K562 (cell line): Measurements from ENCODE around the gene AKAP3. TPM values are rescaled to one million over a fixed set of nuclear protein-coding genes. Genes with fewer than 3 reads are reported as not detected.

ENCODE experiments used
- ATAC-seq: fragments of 200-7000 bp; cut with Tn5 transposase; 3 replicates; pipeline ENCODE4 v1.9.1; 2020; ENCODE audit warnings: moderate library complexity
- BruUV-seq: library from RNA; stranded (reverse); fragments of 400-500 nt; replicated peaks from 2 replicates; lab custom pipeline; 2021; lab: Mats Ljungman, UMichigan
- CTCF ChIA-PET: fragments of 300-600 bp; formaldehyde crosslinking; extraction: SDS; loops from one replicate; lab custom pipeline; 2021; ENCODE audit warnings: low intra/inter-chr PET ratio; lab: Yijun Ruan, JAX
- POLR2A ChIA-PET: fragments of 300-600, 350-650 bp; sonication (Branson Sonifier 250); formaldehyde crosslinking; extraction: SDS; loops from one replicate; lab custom pipeline; 2021; ENCODE audit warnings: antibody characterized with exemption, inconsistent platforms; lab: Yijun Ruan, JAX
- DNase-seq, 4 experiments: peaks; one replicate each; pipeline versions ENCODE4 v3.0.0 to v3.0.0-alpha.2; 2011 to 2018; ENCODE audit warnings: low spot score in 3 of 4, mixed read lengths in 3 of 4; ENCODE audit errors: extremely low read depth in 1 of 4
- FAIRE-seq: peaks from 2 replicates; lab custom pipeline; 2011; peaks lifted over from hg19 to GRCh38; lab: Jason Lieb, UNC
- H2AFZ ChIP-seq: 2 replicates; pipeline ENCODE4 v1.6.0; 2011; ENCODE audit warnings: low read depth, low read length, control low read depth, inconsistent platforms
- H3K27ac ChIP-seq: fragments of 200-600 bp; 3 replicates; pipeline ENCODE4 v1.8.0; 2011; ENCODE audit warnings: low read depth, mild to moderate bottlenecking, control low read depth, inconsistent platforms, low read length, moderate library complexity, mixed read lengths; ENCODE audit errors: extremely low read depth
- H3K27me3 ChIP-seq, 2 experiments: fragments of 300-600 bp in 1 of 2; 2 replicates in 1 of 2; 3 replicates in 1 of 2; pipeline versions ENCODE4 v1.6.0 to v1.8.0; 2011; ENCODE audit warnings: inconsistent platforms in 2 of 2, low read length in 2 of 2, mild to moderate bottlenecking in 1 of 2, mixed read lengths in 1 of 2, moderate library complexity in 1 of 2; ENCODE audit not compliant: control insufficient read depth in 2 of 2, insufficient read depth in 2 of 2
- H3K36me3 ChIP-seq: fragments of 300-600 bp; 3 replicates; pipeline ENCODE4 v1.8.0; 2011; ENCODE audit warnings: mild to moderate bottlenecking, low read length, inconsistent platforms; ENCODE audit not compliant: control insufficient read depth, insufficient read depth
- H3K4me1 ChIP-seq, 2 experiments: fragments of 200-600 bp in 1 of 2; replicated peaks in 1 of 2; 2 replicates in 1 of 2; 3 replicates in 1 of 2; pipeline versions ENCODE4 v1.5.1 to v1.8.0; 2011; ENCODE audit warnings: inconsistent platforms in 2 of 2, low read length in 2 of 2, mild to moderate bottlenecking in 1 of 2, mixed read lengths in 1 of 2, moderate library complexity in 1 of 2; ENCODE audit not compliant: control insufficient read depth in 2 of 2, insufficient read depth in 2 of 2
- H3K4me2 ChIP-seq: 2 replicates; pipeline ENCODE4 v1.6.1; 2011; ENCODE audit warnings: low read length, control low read depth, inconsistent platforms, mixed read lengths; ENCODE audit not compliant: insufficient read depth
- H3K4me3 ChIP-seq: fragments of 200-600 bp; sonication (generic), shearing (Covaris generic); 2 replicates; pipeline ENCODE4 v1.5.1; 2016; ENCODE audit warnings: control low read depth, inconsistent platforms
- H3K79me2 ChIP-seq: fragments of 200-600 bp; 3 replicates; pipeline ENCODE4 v1.8.0; 2011; ENCODE audit warnings: low read length, inconsistent platforms; ENCODE audit not compliant: control insufficient read depth, insufficient read depth
- H3K9ac ChIP-seq, 2 experiments: 2 replicates each; pipeline versions ENCODE4 v1.6.0 to v1.6.1; 2011; ENCODE audit warnings: low read depth in 2 of 2, low read length in 2 of 2, control low read depth in 1 of 2, inconsistent platforms in 1 of 2, mild to moderate bottlenecking in 1 of 2, mixed read lengths in 1 of 2; ENCODE audit not compliant: insufficient read depth in 1 of 2
- H3K9me1 ChIP-seq: one replicate; pipeline ENCODE4 v1.6.0; 2011; ENCODE audit warnings: inconsistent platforms, mild to moderate bottlenecking, low read length, moderate library complexity; ENCODE audit not compliant: control insufficient read depth, insufficient read depth
- H3K9me3 ChIP-seq: replicated peaks from 2 replicates; pipeline ENCODE4 v1.5.1; 2011; ENCODE audit warnings: low read depth, low read length, inconsistent platforms; ENCODE audit not compliant: control insufficient read depth, insufficient read depth
- H4K20me1 ChIP-seq: replicated peaks from 2 replicates; pipeline ENCODE4 v1.6.1; 2011; ENCODE audit warnings: low read length, inconsistent platforms, mixed read lengths; ENCODE audit not compliant: control insufficient read depth, insufficient read depth
- POLR2G ChIP-seq: fragments of 200-400 bp; formaldehyde crosslinking; IDR thresholded peaks from 2 replicates; pipeline ENCODE4 v1.6.1; 2017; ENCODE audit warnings: low read depth, mild to moderate bottlenecking, antibody characterized with exemption, low read length, moderate library complexity
- U2AF1 ChIP-seq: fragments of 200-400 bp; formaldehyde crosslinking; optimal IDR thresholded peaks from 2 replicates; pipeline ENCODE3; 2017; ENCODE audit warnings: mild to moderate bottlenecking, low read depth, low read length, moderate library complexity
- ZBTB1 ChIP-seq: sonication (generic); formaldehyde crosslinking; IDR thresholded peaks from 2 replicates; pipeline ENCODE4 v1.8.1; 2023; ENCODE audit warnings: missing genetic modification reagents, low read depth, mild to moderate bottlenecking, borderline replicate concordance
- ZNF124 ChIP-seq: sonication (generic); formaldehyde crosslinking; IDR thresholded peaks from 2 replicates; pipeline ENCODE4 v1.8.1; 2022; ENCODE audit warnings: missing genetic modification reagents
- ZNF197 ChIP-seq: fragments of 200-800 bp; sonication (Bioruptor generic); IDR thresholded peaks from 2 replicates; pipeline ENCODE4 v1.6.1; 2016; ENCODE audit warnings: low read depth, missing genetic modification characterization, missing compliant biosample characterization
- ZNF696 ChIP-seq: fragments of 250-450 bp; sonication (Bioruptor Pico); conservative IDR thresholded peaks from 2 replicates; pipeline ENCODE4 v1.4.0; 2020; ENCODE audit warnings: mild to moderate bottlenecking, moderate library complexity
- WGBS: fragments of 100-300 bp; shearing (Covaris generic); methylation state at CpG from one replicate; pipeline ENCODE4 v1.1.6; 2016; ENCODE audit warnings: low coverage, mixed read lengths; ENCODE audit not compliant: insufficient coverage; ENCODE audit errors: missing lambda C conversion rate; 5-methylcytosine and 5-hydroxymethylcytosine counted together
- in situ Hi-C: fragments of 300-500 bp; cut with MboI; formaldehyde crosslinking; loops from 4 replicates; pipeline ENCODE4 v1.15.0; 2018; ENCODE audit warnings: inconsistent platforms, mixed read lengths
- intact Hi-C: fragments of 100-400 bp; cut with micrococcal nuclease; formaldehyde crosslinking; loops from 2 replicates; pipeline ENCODE4 v1.14.2; 2022
- polyA plus RNA-seq, 8 experiments: library from polyadenylated mRNA; depleted of rRNA in 4 of 8; stranded (reverse) in 5 of 8; unstranded in 3 of 8; fragments of >200 nt; fragmentation: Nextera tagmentation in 2 of 8; fragmentation: Illumina TruSeq in 1 of 8; extraction: Ambion mirVana in 2 of 8; extraction: Trizol in 1 of 8; gene quantifications; 2 replicates each; pipeline versions ENCODE4 v1.2.1 to v1.2.3, GENCODE V29; 2011 to 2014; ENCODE audit warnings: inconsistent platforms in 1 of 8, missing spikeins in 1 of 8
- total RNA-seq, 7 experiments: library from RNA; depleted of rRNA in 6 of 7; stranded (reverse); fragments of >200 nt in 6 of 7; fragmentation: Illumina TruSeq in 2 of 7; extraction: Trizol in 2 of 7; gene quantifications; 2 replicates each; pipeline versions ENCODE4 v1.2.1 to v1.2.3, GENCODE V29; 2011 to 2021; ENCODE audit warnings: low replicate concordance in 1 of 7
- TF ChIP-seq, protein P1 (sequence below): sonication (generic); formaldehyde crosslinking; IDR thresholded peaks from 2 replicates; pipeline ENCODE4 v1.4.0; 2020; ENCODE audit warnings: mild to moderate bottlenecking, missing genetic modification reagents

The AKAP3 gene
- total and polyA plus RNA-seq, 9 of the 15 experiments (the other 6 are each of a cell fraction or from before 2014, with no cell fraction given), result 0.17 to 2.8 (median 0.43) TPM

DNA sequence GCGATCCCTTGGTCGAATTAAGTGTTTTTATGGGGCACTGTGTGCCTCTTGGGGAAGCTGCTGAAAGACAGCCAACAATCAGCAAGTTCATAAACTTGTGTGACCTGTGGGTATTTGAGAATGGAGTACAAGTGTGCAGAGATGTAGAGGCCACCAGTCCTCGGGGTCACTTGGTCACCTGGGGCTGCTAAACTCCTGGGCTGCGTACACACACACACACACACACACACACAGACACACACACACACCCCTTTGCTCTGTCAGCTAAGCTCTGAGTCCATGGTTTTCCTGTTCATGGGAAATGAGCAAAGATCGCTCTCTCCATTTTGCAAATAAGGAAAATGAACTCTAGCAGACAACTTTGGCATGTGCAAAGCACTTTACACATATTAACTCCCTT lies 62.4 kb downstream of the AKAP3 start:
- WGBS, result 9% methylated on average over 3 of the region's 5 CpGs
- intact Hi-C loops, result no loop called here
- no TSS peak for BruUV-seq

More for the DNA sequence above, 62.4 kb downstream of the AKAP3 start:
- DNase-seq, result no peak
- Histone ChIP-seq H3K27ac (no peak overlapping the region), H3K9me3 (no peaks in the 10 kb centered on the region), H2AFZ (no peak overlapping the region), H3K27me3 (peaks cover 0 to 23% of the 10 kb centered on the region in 2 experiments; a peak in 2 of 5 replicates), H3K9me1 (no peaks in the 10 kb centered on the region), H3K4me2 (no peak overlapping the region), H3K9ac (no peak overlapping the region), H3K36me3 (no peaks in the 10 kb centered on the region), H3K79me2 (no peaks in the 10 kb centered on the region), H3K4me3 (no peak overlapping the region), H3K4me1 (no peaks in the 10 kb centered on the region), H4K20me1 (no peaks in the 10 kb centered on the region)
- POLR2A ChIA-PET, result no interaction called here
- FAIRE-seq, result no peak
- in situ Hi-C loops, result no loop called here
- TF ChIP-seq ZNF124 (no peak), ZNF197 (CRISPR knock-in tag) (no peak), POLR2G (no peak), ZNF696 (no peak), ZBTB1 (CRISPR knock-in tag) (no peak), U2AF1 (no peak)
- TF ChIP-seq, protein P1, sequence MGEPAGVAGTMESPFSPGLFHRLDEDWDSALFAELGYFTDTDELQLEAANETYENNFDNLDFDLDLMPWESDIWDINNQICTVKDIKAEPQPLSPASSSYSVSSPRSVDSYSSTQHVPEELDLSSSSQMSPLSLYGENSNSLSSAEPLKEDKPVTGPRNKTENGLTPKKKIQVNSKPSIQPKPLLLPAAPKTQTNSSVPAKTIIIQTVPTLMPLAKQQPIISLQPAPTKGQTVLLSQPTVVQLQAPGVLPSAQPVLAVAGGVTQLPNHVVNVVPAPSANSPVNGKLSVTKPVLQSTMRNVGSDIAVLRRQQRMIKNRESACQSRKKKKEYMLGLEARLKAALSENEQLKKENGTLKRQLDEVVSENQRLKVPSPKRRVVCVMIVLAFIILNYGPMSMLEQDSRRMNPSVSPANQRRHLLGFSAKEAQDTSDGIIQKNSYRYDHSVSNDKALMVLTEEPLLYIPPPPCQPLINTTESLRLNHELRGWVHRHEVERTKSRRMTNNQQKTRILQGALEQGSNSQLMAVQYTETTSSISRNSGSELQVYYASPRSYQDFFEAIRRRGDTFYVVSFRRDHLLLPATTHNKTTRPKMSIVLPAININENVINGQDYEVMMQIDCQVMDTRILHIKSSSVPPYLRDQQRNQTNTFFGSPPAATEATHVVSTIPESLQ (CRISPR knock-in tag), result no peak
- CTCF ChIA-PET, result no interaction called here
- no peak for ATAC-seq
